ENCODE data around the gene GMDS. TPM values are rescaled to one million over a fixed set of nuclear protein-coding genes. Genes with fewer than 3 reads are reported as not detected.
A peak's percentile ranks its signal among the peaks of the same experiment; 100 is the strongest.

The GMDS gene
- total and polyA plus RNA-seq, 2 of the 4 experiments (the other 2 are of a cell fraction), result 7.3 to 21.9 TPM

- Histone ChIP-seq H3K14ac (replicated peaks; ENCODE audit: low read depth, low read length) (peak overlapping the region; percentile 45; the same call in 1 of the 2 replicates), H3K9me1 (ENCODE audit: insufficient read depth, low read length) (peaks cover 14% of the 10 kb centered on the region), H3K4me3 (ENCODE audit: insufficient read depth, low read depth, low read length) (no peak overlapping the region), H3K4me1 (ENCODE audit: control insufficient read depth, insufficient read depth, low read length) (peaks cover 8% of the 10 kb centered on the region), H3K23ac (ENCODE audit: low read depth, low read length) (no peak overlapping the region), H2BK5ac (ENCODE audit: low read depth, low read length, poor library complexity, severe bottlenecking) (no peak overlapping the region), H2AK5ac (ENCODE audit: low read depth, low read length) (no peak overlapping the region; the same call in 1 of the 2 replicates), H4K5ac (ENCODE audit: low read depth, low read length) (no peak overlapping the region), H2AFZ (replicated peaks; ENCODE audit: low read length, poor library complexity) (no peak overlapping the region), H3K27ac (ENCODE audit: insufficient read depth, low read length) (no peak overlapping the region), H3K56ac (ENCODE audit: extremely low read depth, insufficient read depth, low read length) (no peak overlapping the region), H3K27me3 (ENCODE audit: control insufficient read depth, insufficient read depth, low read length) (no peaks in the 10 kb centered on the region), H3K9me3 (ENCODE audit: control insufficient read depth, insufficient read depth, low read length) (no peaks in the 10 kb centered on the region), H3K4me2 (ENCODE audit: low read depth, low read length) (no peak overlapping the region), H4K20me1 (ENCODE audit: insufficient read depth, low read length) (no peaks in the 10 kb centered on the region), H2BK120ac (ENCODE audit: low read depth, low read length) (no peak overlapping the region), H3K36me3 (ENCODE audit: control insufficient read depth, insufficient read depth, low read length) (no peaks in the 10 kb centered on the region), H3K9ac (ENCODE audit: low read depth, low read length) (no peak overlapping the region), H3K18ac (ENCODE audit: low read depth, low read length) (no peak overlapping the region), H3K4ac (ENCODE audit: low read depth, low read length) (no peak overlapping the region), H2BK20ac (ENCODE audit: low read depth, low read length) (no peak overlapping the region), H4K8ac (ENCODE audit: low read depth in 2 of 2, low read length in 2 of 2) (no peak overlapping the region), H2BK15ac (ENCODE audit: low read depth, low read length) (no peak overlapping the region), H2AK9ac (replicated peaks; ENCODE audit: low read depth, low read length, poor library complexity) (no peak overlapping the region), H4K91ac (ENCODE audit: insufficient read depth, low read depth, low read length) (no peak overlapping the region), H3K79me1 (ENCODE audit: low read depth in 1 of 2, low read length in 2 of 2) (no peaks in the 10 kb centered on the region)
- TF ChIP-seq SMC3 (IDR thresholded peaks at IDR 0.05; ENCODE audit: low read depth, low read length) (no peak), RAD21 (IDR thresholded peaks at IDR 0.05; ENCODE audit: low read length) (no peak), MXI1 (IDR thresholded peaks at IDR 0.05; ENCODE audit: borderline replicate concordance, low read depth, low read length) (no peak), NFE2L2 (IDR thresholded peaks at IDR 0.05; ENCODE audit: low read depth, low read length) (no peak), FOS (IDR thresholded peaks at IDR 0.05; ENCODE audit: low read depth, low read length) (no peak), CHD1 (IDR thresholded peaks at IDR 0.05; ENCODE audit: low read depth, low read length) (no peak), POLR2A (IDR thresholded peaks at IDR 0.05; ENCODE audit: low read depth, low read length) (no peak), MAZ (IDR thresholded peaks at IDR 0.05; ENCODE audit: borderline replicate concordance, low read depth, low read length) (no peak), CTCF (conservative IDR thresholded peaks at IDR 0.05; ENCODE audit: low read depth, low read length) (no peak), BHLHE40 (IDR thresholded peaks at IDR 0.05; ENCODE audit: low read depth, low read length) (no peak), RFX5 (IDR thresholded peaks at IDR 0.05; ENCODE audit: low read depth, low read length) (no peak), CEBPB (IDR thresholded peaks at IDR 0.05; ENCODE audit: low read depth, low read length) (no peak), USF2 (IDR thresholded peaks at IDR 0.05; ENCODE audit: low read depth, low read length) (no peak), MAFK (IDR thresholded peaks at IDR 0.05; ENCODE audit: low read depth, low read length) (no peak), RCOR1 (IDR thresholded peaks at IDR 0.05; ENCODE audit: insufficient replicate concordance, low read length) (no peak), ELK1 (IDR thresholded peaks at IDR 0.05; ENCODE audit: borderline replicate concordance, low read depth, low read length) (no peak)
- POLR2A ChIA-PET (ENCODE audit: unreplicated experiment), result no interaction called here
- DNase-seq (no peak), ATAC-seq (ENCODE audit: low read depth) (no peak)
- intact Hi-C loops (cut with micrococcal nuclease), result no loop called here
- in situ Hi-C loops (cut with MboI; ENCODE audit: low sequenced_read_pairs), result no loop called here
- no TSS peak for BruUV-seq (replicated peaks)
- CTCF ChIA-PET, result interaction anchor here (1.2 kb wide), 1 partner anchor 11 kb away, joined by 3 read pairs; no protein-coding TSS in a partner anchor
- WGBS, 2 experiments (ENCODE audit: extremely low coverage in 2 of 2, insufficient read length in 1 of 2), result no CpG with 5 or more reads among the region's 2 CpGs
- dilution Hi-C loops (cut with HindIII; ENCODE audit: low sequenced_read_pairs, unreplicated experiment), result no loop called here
Measured at GRCh38 chr6:1773700-1774099, 471.7 kb downstream of the GMDS start.
